KMS-11 (cell line): ENCODE results near the gene CEACAM1.
"Not testable (repeated sequence)": the region's sequence is repeated elsewhere in the genome, so short reads cannot be mapped to it uniquely, and the experiment has no call there.

ENCODE experiments used
- H2AFZ ChIP-seq: fragments of 200-600 bp; sonication (generic); 2 replicates; pipeline ENCODE4 v1.6.1; 2016; ENCODE audit warnings: antibody characterized with exemption, mixed run types, low read depth
- H3K27ac ChIP-seq: fragments of 200-600 bp; sonication (generic); 2 replicates; pipeline ENCODE4 v1.6.1; 2016; ENCODE audit warnings: mild to moderate bottlenecking, mixed run types
- H3K27me3 ChIP-seq: fragments of 200-600 bp; sonication (generic); 2 replicates; pipeline ENCODE4 v1.6.1; 2017; ENCODE audit warnings: mild to moderate bottlenecking, low read depth, mixed run types, moderate library complexity; ENCODE audit not compliant: insufficient read depth
- H3K36me3 ChIP-seq: fragments of 200-600 bp; sonication (generic); 2 replicates; pipeline ENCODE4 v1.6.1; 2017; ENCODE audit warnings: mild to moderate bottlenecking, mixed run types; ENCODE audit not compliant: insufficient read depth
- H3K4me1 ChIP-seq: fragments of 200-600 bp; sonication (generic); 2 replicates; pipeline ENCODE4 v1.6.1; 2016; ENCODE audit warnings: mild to moderate bottlenecking, low read depth, mixed run types; ENCODE audit not compliant: poor library complexity, severe bottlenecking
- H3K4me2 ChIP-seq: fragments of 200-600 bp; sonication (generic); 2 replicates; pipeline ENCODE4 v1.7.0; 2016; ENCODE audit warnings: mild to moderate bottlenecking, mixed run types
- H3K4me3 ChIP-seq: fragments of 200-600 bp; sonication (generic); IDR thresholded peaks from 2 replicates; pipeline ENCODE4 v1.6.1; 2017; ENCODE audit warnings: low read depth, low read length, mixed read lengths; ENCODE audit not compliant: insufficient read depth
- H3K79me2 ChIP-seq: fragments of 200-600 bp; sonication (generic); 2 replicates; pipeline ENCODE4 v1.6.1; 2016; ENCODE audit warnings: low read depth, mixed run types; ENCODE audit not compliant: insufficient read depth
- H3K9ac ChIP-seq: fragments of 200-600 bp; sonication (generic); 2 replicates; pipeline ENCODE4 v1.6.1; 2016; ENCODE audit warnings: mild to moderate bottlenecking, mixed run types
- H4K20me1 ChIP-seq: fragments of 200-600 bp; sonication (generic); 2 replicates; pipeline ENCODE4 v1.6.1; 2016; ENCODE audit warnings: mild to moderate bottlenecking, mixed run types; ENCODE audit not compliant: insufficient read depth
- CTCF ChIP-seq: fragments of 200-600 bp; sonication (generic); conservative IDR thresholded peaks from 2 replicates; pipeline ENCODE4 v1.6.1; 2017; ENCODE audit warnings: low read depth, mild to moderate bottlenecking, antibody characterized with exemption, low read length, moderate library complexity, mixed read lengths

CEACAM1 gene

GRCh38 chr19:42488783-42489521 is 39.3 kb downstream of the CEACAM1 start:
- no peaks in the 10 kb centered on the region for H3K4me1 ChIP-seq

GRCh38 chr19:42487798-42488178 is 40.5 kb downstream of the CEACAM1 start:
- Histone ChIP-seq H3K36me3 (no peaks in the 10 kb centered on the region), H3K79me2 (no peaks in the 10 kb centered on the region), H3K4me1 (no peaks in the 10 kb centered on the region), H3K9ac (no peak overlapping the region), H2AFZ (no peak overlapping the region), H4K20me1 (no peaks in the 10 kb centered on the region), H3K4me2 (no peak overlapping the region), H3K4me3 (no peak overlapping the region), H3K27ac (no peak overlapping the region), H3K27me3 (no peaks in the 10 kb centered on the region)
- no peak for TF ChIP-seq CTCF

More at GRCh38 chr19:42488783-42489521, 39.3 kb downstream of the CEACAM1 start:
- Histone ChIP-seq H2AFZ (no peak overlapping the region), H4K20me1 (no peaks in the 10 kb centered on the region), H3K79me2 (no peaks in the 10 kb centered on the region), H3K4me3 (no peak overlapping the region), H3K27me3 (no peaks in the 10 kb centered on the region), H3K9ac (no peak overlapping the region), H3K36me3 (no peaks in the 10 kb centered on the region), H3K27ac (no peak overlapping the region), H3K4me2 (no peak overlapping the region)
- TF ChIP-seq CTCF: no peak

- no peak overlapping the region for H3K27ac ChIP-seq
Observed at GRCh38 chr19:42487032-42487797, 41.1 kb downstream of the CEACAM1 start.

GRCh38 chr19:42485036-42485435 is 43.2 kb downstream of the CEACAM1 start:
- not testable (repeated sequence) for H2AFZ ChIP-seq, H4K20me1 ChIP-seq, H3K36me3 ChIP-seq, H3K27me3 ChIP-seq, H3K9ac ChIP-seq, H3K4me1 ChIP-seq, H3K4me2 ChIP-seq, H3K79me2 ChIP-seq, H3K4me3 ChIP-seq, H3K27ac ChIP-seq

More at GRCh38 chr19:42487032-42487797, 41.1 kb downstream of the CEACAM1 start:
- H3K9ac ChIP-seq: no peak overlapping the region
- H3K4me1 ChIP-seq: no peaks in the 10 kb centered on the region
- TF ChIP-seq CTCF: no peak
- no peaks in the 10 kb centered on the region for H3K27me3 ChIP-seq
- no peak overlapping the region for H3K4me3 ChIP-seq
- H3K4me2 ChIP-seq: no peak overlapping the region
- no peaks in the 10 kb centered on the region for H3K36me3 ChIP-seq
- no peak overlapping the region for H2AFZ ChIP-seq
- no peaks in the 10 kb centered on the region for H4K20me1 ChIP-seq
- H3K79me2 ChIP-seq: no peaks in the 10 kb centered on the region
